ENCODE measurements around the gene HIPK4.

The HIPK4 gene

DNA sequence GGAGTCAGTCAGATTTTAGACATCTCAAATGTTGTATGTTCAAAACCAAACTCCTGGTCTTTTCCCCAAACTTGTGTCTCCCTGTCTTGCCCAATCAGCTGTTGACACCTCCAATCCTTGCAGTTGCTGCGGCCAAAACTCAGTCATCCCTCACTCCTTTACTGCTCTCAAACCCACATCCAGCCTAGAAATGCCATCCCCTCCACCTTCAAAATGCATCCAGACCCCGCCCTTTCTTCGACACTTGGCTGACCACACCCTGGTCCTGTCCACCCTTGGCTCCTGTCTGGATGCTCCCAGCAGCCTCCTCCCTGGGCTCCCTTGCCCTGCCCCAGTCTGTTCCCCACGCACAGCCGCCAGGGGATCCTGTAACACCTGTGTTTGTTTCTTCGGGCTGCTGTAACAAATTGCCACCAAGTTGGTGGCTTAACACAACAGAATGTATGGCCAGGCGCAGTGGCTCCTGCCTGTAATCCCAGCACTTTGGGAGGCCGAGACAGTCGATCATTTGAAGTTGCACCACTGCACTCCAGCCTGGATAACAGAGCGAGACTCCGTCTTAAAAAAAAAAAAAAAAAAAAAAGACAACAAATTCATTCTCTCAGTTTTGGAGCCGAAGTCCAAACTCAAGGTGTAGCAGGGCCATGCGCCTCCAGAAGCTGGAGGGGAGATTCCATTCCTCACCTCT, 29.8 kb downstream of the HIPK4 start:
- DNase-seq (ENCODE audit: low read depth) = no peak
- in situ Hi-C loops (cut with HindIII; ENCODE audit: low sequenced_read_pairs) = no loop called here
- TF ChIP-seq, protein P1, sequence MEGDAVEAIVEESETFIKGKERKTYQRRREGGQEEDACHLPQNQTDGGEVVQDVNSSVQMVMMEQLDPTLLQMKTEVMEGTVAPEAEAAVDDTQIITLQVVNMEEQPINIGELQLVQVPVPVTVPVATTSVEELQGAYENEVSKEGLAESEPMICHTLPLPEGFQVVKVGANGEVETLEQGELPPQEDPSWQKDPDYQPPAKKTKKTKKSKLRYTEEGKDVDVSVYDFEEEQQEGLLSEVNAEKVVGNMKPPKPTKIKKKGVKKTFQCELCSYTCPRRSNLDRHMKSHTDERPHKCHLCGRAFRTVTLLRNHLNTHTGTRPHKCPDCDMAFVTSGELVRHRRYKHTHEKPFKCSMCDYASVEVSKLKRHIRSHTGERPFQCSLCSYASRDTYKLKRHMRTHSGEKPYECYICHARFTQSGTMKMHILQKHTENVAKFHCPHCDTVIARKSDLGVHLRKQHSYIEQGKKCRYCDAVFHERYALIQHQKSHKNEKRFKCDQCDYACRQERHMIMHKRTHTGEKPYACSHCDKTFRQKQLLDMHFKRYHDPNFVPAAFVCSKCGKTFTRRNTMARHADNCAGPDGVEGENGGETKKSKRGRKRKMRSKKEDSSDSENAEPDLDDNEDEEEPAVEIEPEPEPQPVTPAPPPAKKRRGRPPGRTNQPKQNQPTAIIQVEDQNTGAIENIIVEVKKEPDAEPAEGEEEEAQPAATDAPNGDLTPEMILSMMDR (IDR thresholded peaks at IDR 0.05; ENCODE audit: low read depth, low read length, missing control alignments) = no peak
- no peak overlapping the region for H3K4me3 ChIP-seq (ENCODE audit: low read depth, low read length)

DNA sequence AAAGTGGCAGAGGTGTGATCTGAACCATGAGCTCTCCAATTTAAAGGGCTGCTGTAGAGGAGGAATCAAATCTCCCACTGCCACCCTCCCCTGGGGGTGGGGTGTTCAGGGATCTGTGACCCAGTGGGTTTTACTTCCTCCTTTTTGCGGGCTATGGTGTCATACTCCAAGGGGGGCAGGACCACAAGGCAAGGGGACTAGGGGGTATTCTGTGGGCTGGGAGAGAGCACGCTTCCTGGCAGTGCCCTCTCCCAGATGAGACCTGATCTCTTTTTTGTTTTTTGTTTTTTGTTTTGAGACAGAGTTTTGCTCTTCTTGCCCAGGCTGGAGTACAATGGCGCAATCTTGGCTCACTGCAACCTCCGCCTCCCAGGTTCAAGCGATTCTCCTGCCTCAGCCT, 31.2 kb downstream of the HIPK4 start:
- in situ Hi-C loops (cut with HindIII; ENCODE audit: low sequenced_read_pairs) = no loop called here
- H3K4me3 ChIP-seq (ENCODE audit: low read depth, low read length) = no peak overlapping the region
- DNase-seq (ENCODE audit: low read depth) = no peak
- TF ChIP-seq, protein P1 (IDR thresholded peaks at IDR 0.05; ENCODE audit: low read depth, low read length, missing control alignments) = no peak

DNA sequence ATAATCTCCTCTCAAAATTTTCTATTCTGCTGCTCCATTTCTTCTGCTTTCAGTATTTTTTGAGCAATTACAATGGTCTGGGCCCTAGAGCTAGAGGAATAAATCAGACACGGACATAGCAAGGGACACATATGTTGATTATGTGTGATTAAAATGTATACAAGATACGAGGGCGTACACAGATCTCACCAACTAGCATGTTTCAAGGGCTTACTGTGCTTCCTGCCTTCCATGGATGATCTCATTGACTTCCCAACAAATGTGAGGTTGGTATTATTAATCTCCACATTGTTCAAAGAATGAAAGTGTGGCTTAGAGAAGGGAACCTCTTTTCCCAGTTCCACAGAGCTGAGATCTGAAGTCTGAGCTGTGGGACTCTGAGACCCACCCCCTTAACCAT, 32.3 kb downstream of the HIPK4 start:
- no peak overlapping the region for H3K4me3 ChIP-seq (ENCODE audit: low read depth, low read length)
- DNase-seq (ENCODE audit: low read depth) = no peak
- TF ChIP-seq, protein P1 (IDR thresholded peaks at IDR 0.05; ENCODE audit: low read depth, low read length, missing control alignments) = no peak
- in situ Hi-C loops (cut with HindIII; ENCODE audit: low sequenced_read_pairs) = no loop called here

DNA sequence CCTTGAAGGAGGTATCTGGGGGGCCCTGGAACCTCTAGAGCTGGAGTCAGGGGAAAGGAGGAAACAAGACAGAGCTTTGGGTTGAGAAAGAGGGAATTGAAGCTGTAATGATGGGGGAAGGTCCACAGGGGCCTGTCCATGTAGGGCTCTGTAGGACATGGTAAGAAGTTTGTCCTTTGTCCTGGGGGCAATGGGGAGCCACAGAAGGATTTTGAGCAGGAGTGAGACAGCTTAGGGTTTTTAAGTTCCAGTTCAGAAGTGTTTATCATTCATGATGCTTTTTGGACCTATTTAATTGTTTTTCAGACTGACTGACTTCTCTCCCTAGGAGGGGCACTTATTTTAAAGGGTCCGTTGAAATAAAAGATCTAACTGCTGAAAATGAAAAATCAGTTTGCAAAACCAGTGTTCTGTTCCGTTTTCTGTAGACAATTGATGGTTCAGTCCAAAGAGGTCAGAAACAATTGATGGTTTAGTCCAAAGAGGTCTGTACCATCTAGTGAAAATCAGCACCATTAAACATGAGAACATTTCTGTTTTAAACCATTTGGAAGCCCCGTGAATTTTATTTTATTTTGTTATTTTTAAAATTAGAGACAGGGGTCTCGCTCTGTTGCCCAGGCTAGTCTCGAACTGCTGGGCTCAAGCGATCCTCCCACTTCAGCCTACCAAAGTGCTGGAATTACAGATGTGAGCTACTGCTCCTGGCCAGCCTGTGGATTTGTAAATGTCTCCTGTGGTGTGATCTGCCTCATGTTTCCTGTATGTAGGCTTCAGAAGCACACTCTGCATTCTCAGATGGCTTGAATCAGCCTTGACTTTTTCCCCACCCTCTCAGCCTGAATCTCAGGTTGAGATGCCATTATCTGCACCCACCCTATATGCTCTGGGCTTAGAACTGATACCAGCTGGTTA, 33.0 kb downstream of the HIPK4 start:
- TF ChIP-seq, protein P1 (IDR thresholded peaks at IDR 0.05; ENCODE audit: low read depth, low read length, missing control alignments) = no peak
- DNase-seq (ENCODE audit: low read depth) = no peak
- H3K4me3 ChIP-seq (ENCODE audit: low read depth, low read length) = no peak overlapping the region
- in situ Hi-C loops (cut with HindIII; ENCODE audit: low sequenced_read_pairs) = no loop called here

DNA sequence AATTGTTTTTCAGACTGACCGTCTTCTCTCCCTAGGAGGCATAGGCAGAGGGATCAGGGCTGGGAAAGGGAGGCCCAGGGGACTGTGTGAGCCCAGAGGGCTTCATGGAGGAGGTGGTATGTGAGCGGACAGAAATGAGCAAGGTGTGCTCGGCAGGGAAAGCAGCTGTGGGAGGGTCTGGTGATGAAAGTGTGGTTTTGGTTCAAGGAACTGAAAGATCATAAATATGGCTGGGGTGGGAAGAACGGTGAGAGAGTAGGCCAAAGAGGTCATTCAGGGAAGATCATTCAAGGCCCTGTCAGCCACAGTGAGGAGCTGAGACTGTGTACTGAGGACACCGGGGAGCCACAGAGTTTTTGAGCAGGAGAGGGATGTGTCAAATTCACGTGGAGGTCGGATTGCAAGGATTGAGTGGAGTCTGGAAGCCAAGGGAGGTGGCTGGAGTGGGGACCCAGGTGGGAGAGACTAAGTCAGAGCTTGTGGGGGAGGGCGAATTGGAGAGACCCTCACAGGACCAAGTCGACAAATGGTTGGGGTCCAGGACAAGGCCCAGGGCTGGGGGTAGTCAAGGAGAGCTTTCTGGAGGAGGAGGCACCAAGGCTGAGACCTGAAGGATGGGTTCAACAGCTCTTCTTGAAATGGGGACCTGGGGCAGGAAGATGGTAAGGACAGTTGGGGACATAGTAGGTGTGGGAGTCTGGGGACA, 33.9 kb downstream of the HIPK4 start:
- TF ChIP-seq, protein P1 (IDR thresholded peaks at IDR 0.05; ENCODE audit: low read depth, low read length, missing control alignments) = no peak
- no peak for DNase-seq (ENCODE audit: low read depth)
- H3K4me3 ChIP-seq (ENCODE audit: low read depth, low read length) = no peak overlapping the region
- in situ Hi-C loops (cut with HindIII; ENCODE audit: low sequenced_read_pairs) = no loop called here

DNA sequence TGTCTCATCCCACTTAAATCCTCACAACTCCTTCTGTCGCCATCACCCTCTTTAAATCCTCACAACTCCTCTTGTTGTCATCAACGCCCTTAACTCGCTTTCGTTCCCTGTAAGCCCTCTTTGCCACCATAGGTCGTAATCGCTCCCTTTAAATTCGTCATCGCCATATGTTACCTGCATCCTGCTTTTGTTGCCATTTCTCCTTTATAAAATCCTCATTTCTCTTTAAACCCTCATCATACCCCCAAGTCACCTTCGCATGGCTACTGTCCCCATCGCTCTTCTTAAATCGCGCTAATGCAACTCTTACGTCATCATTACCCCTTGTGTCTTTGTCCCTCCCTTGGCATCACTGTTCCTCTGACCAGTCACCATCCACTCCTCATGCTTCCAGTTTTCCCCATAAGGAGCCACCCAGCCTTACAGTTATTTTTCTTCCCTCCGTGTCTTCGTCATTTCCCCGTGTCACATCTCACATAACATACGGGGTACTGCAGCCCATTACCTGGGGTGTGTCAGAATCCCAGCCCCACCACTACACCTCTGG, 40.9 kb downstream of the HIPK4 start:
- in situ Hi-C loops (cut with HindIII; ENCODE audit: low sequenced_read_pairs) = no loop called here
- no peak for DNase-seq (ENCODE audit: low read depth)
- H3K4me3 ChIP-seq (ENCODE audit: low read depth, low read length) = peak overlapping the region; percentile 93
- TF ChIP-seq, protein P1 (IDR thresholded peaks at IDR 0.05; ENCODE audit: low read depth, low read length, missing control alignments) = no peak

Measured in astrocyte of the cerebellum (primary cell).